GM19438 (cell line): ENCODE data around the gene QSER1.
A peak's percentile ranks its signal among the peaks of the same experiment; 100 is the strongest.
"Not testable (repeated sequence)": the region's sequence is repeated elsewhere in the genome, so short reads cannot be mapped to it uniquely, and the experiment has no call there.

Source experiments
- ATAC-seq: cut with Tn5 transposase; IDR thresholded peaks from one replicate; pipeline ENCODE4 v1.9.1; 2021; ENCODE audit warnings: low read depth; ENCODE audit not compliant: unreplicated experiment

QSER1 gene

GRCh38 chr11:32990481-32990880 is 97.9 kb downstream of the QSER1 start:
- ATAC-seq: no peak

GRCh38 chr11:32991427-32991826 is 98.8 kb downstream of the QSER1 start:
- no peak for ATAC-seq

- ATAC-seq: no peak
These were observed 99.3 kb downstream of the QSER1 start for GRCh38 chr11:32991898-32992297.

- no peak for ATAC-seq
These were observed 107.6 kb downstream of the QSER1 start for GRCh38 chr11:33000181-33000580.

GRCh38 chr11:33001281-33001680 is 108.7 kb downstream of the QSER1 start:
- no peak for ATAC-seq

GRCh38 chr11:33001751-33002542 is 109.3 kb downstream of the QSER1 start:
- no peak for ATAC-seq

- ATAC-seq: no peak
These were observed 112.6 kb downstream of the QSER1 start for GRCh38 chr11:33005175-33005574.

GRCh38 chr11:33006010-33006409 is 113.4 kb downstream of the QSER1 start:
- no peak for ATAC-seq

- ATAC-seq: no peak
These were observed 121.1 kb downstream of the QSER1 start for GRCh38 chr11:33013755-33014154.

GRCh38 chr11:33015621-33016551 is 123.3 kb downstream of the QSER1 start, which contains the start of gene DEPDC7:
TSS of gene DEPDC7 (plus strand) at chr11:33015878. CDS start at chr11:33015956, 78 bp downstream.
- ATAC-seq: peak; percentile 66

GRCh38 chr11:33016654-33017053 is 124.0 kb downstream of the QSER1 start:
- ATAC-seq: no peak

- ATAC-seq: no peak
These were observed 124.9 kb downstream of the QSER1 start for GRCh38 chr11:33017478-33017877.

GRCh38 chr11:33017965-33018364 is 125.4 kb downstream of the QSER1 start:
- ATAC-seq: no peak

GRCh38 chr11:33018840-33019239 is 126.2 kb downstream of the QSER1 start:
- no peak for ATAC-seq

GRCh38 chr11:33021501-33021900 is 128.9 kb downstream of the QSER1 start:
- ATAC-seq: no peak

GRCh38 chr11:33021937-33022336 is 129.3 kb downstream of the QSER1 start:
- ATAC-seq: no peak

- no peak for ATAC-seq
These were observed 132.7 kb downstream of the QSER1 start for GRCh38 chr11:33025339-33025722.

- ATAC-seq: no peak
These were observed 134.6 kb downstream of the QSER1 start for GRCh38 chr11:33027233-33027632.

- ATAC-seq: no peak
These were observed 135.4 kb downstream of the QSER1 start for GRCh38 chr11:33027846-33028536.

GRCh38 chr11:33028537-33028914 is 135.9 kb downstream of the QSER1 start:
- no peak for ATAC-seq

GRCh38 chr11:33029218-33029617 is 136.6 kb downstream of the QSER1 start:
- ATAC-seq: not testable (repeated sequence)
